ENCODE measurements around the gene FAF1. TPM values are rescaled to one million over a fixed set of nuclear protein-coding genes. Genes with fewer than 3 reads are reported as not detected.

Gene FAF1
- total and polyA plus RNA-seq, 8 donors, result 20.1 to 144 (median 27.4) TPM

- no peaks in the 10 kb centered on the region for H3K27me3 ChIP-seq
- H3K27ac ChIP-seq, result no peak overlapping the region
- intact Hi-C loops (cut with DNase I; ENCODE audit: low total_unique reads), result no loop called here
- no peaks in the 10 kb centered on the region for H3K4me1 ChIP-seq
- H3K4me3 ChIP-seq, result no peak overlapping the region
- no peak for TF ChIP-seq EP300 (IDR thresholded peaks at IDR 0.05)
- peaks cover 0 to 20% (median 12%) of the 10 kb centered on the region in 4 donors for H3K9me3 ChIP-seq
- H3K36me3 ChIP-seq, result peaks cover 0 to 87% (median 36%) of the 10 kb centered on the region in 4 donors
- no peak for DNase-seq
Observed at GRCh38 chr1:50505427-50505826, 454.6 kb downstream of the FAF1 start.

GRCh38 chr1:50503515-50503914 is 456.6 kb downstream of the FAF1 start:
- intact Hi-C loops (cut with DNase I; ENCODE audit: low total_unique reads), result no loop called here
- H3K4me1 ChIP-seq, result no peaks in the 10 kb centered on the region
- no peak for TF ChIP-seq POLR2AphosphoS5 (IDR thresholded peaks at IDR 0.05)
- TF ChIP-seq CTCF (IDR thresholded peaks at IDR 0.05), result no peak
- TF ChIP-seq EP300 (IDR thresholded peaks at IDR 0.05), result no peak
- no peak for TF ChIP-seq POLR2A (IDR thresholded peaks at IDR 0.05)
- 94 to 100% (median 97%) methylated on average over 1 of the region's 1 CpG for WGBS, 5 donors
- peaks cover 0 to 25% (median 14%) of the 10 kb centered on the region in 4 donors for H3K9me3 ChIP-seq
- H3K27me3 ChIP-seq, result no peaks in the 10 kb centered on the region
- H3K4me3 ChIP-seq, result no peak overlapping the region
- H3K27ac ChIP-seq, result no peak overlapping the region
- no peak for DNase-seq
- H3K36me3 ChIP-seq, result peaks cover 0 to 80% (median 38%) of the 10 kb centered on the region in 4 donors

- TF ChIP-seq POLR2AphosphoS5 (IDR thresholded peaks at IDR 0.05) (no peak), EP300 (IDR thresholded peaks at IDR 0.05) (no peak), POLR2A (IDR thresholded peaks at IDR 0.05) (no peak), CTCF (IDR thresholded peaks at IDR 0.05) (no peak)
- peaks cover 0 to 37% (median 19%) of the 10 kb centered on the region in 4 donors for H3K9me3 ChIP-seq
- H3K4me1 ChIP-seq, result no peaks in the 10 kb centered on the region
- WGBS, 5 donors, result 87 to 98% (median 94%) methylated on average over 2 of the region's 2 CpGs
- no peak overlapping the region for H3K27ac ChIP-seq
- H3K36me3 ChIP-seq, result peaks cover 0 to 78% (median 46%) of the 10 kb centered on the region in 4 donors
- no peak overlapping the region for H3K4me3 ChIP-seq
- intact Hi-C loops (cut with DNase I; ENCODE audit: low total_unique reads), result no loop called here
- H3K27me3 ChIP-seq, result no peaks in the 10 kb centered on the region
- no peak for DNase-seq
Observed at GRCh38 chr1:50502147-50502546, 457.9 kb downstream of the FAF1 start.

GRCh38 chr1:50497007-50497406 is 463.1 kb downstream of the FAF1 start:
- Histone ChIP-seq H3K27ac (no peak overlapping the region), H3K9me3 (peaks cover 0 to 26% (median 8%) of the 10 kb centered on the region in 4 donors), H3K27me3 (no peaks in the 10 kb centered on the region), H3K4me3 (no peak overlapping the region), H3K4me1 (no peaks in the 10 kb centered on the region), H3K36me3 (peaks cover 0 to 46% (median 24%) of the 10 kb centered on the region in 4 donors)
- no peak for DNase-seq
- intact Hi-C loops (cut with DNase I; ENCODE audit: low total_unique reads), result no loop called here
- no peak for TF ChIP-seq POLR2AphosphoS5 (IDR thresholded peaks at IDR 0.05)
- no peak for TF ChIP-seq CTCF (IDR thresholded peaks at IDR 0.05)
- TF ChIP-seq EP300 (IDR thresholded peaks at IDR 0.05), result no peak
- TF ChIP-seq POLR2A (IDR thresholded peaks at IDR 0.05), result no peak
- 97 to 100% (median 98%) methylated on average over 1 of the region's 1 CpG for WGBS, 5 donors

GRCh38 chr1:50493710-50494109 is 466.4 kb downstream of the FAF1 start:
- Histone ChIP-seq H3K4me1 (no peaks in the 10 kb centered on the region), H3K9me3 (peaks cover 0 to 23% (median 7%) of the 10 kb centered on the region in 4 donors), H3K27me3 (no peaks in the 10 kb centered on the region), H3K27ac (no peak overlapping the region), H3K4me3 (no peak overlapping the region), H3K36me3 (peaks cover 4 to 62% (median 47%) of the 10 kb centered on the region in 4 donors)
- DNase-seq, result no peak
- WGBS, 5 donors, result 64 to 75% (median 65%) methylated on average over 2 of the region's 2 CpGs
- TF ChIP-seq POLR2AphosphoS5 (IDR thresholded peaks at IDR 0.05), result no peak
- no peak for TF ChIP-seq POLR2A (IDR thresholded peaks at IDR 0.05)
- intact Hi-C loops (cut with DNase I; ENCODE audit: low total_unique reads), result no loop called here
